Stimulated activated CD8-positive, alpha-beta memory T cell treated with anti-CD3 and anti-CD28 coated beads, Interleukin-2, amount 100 ng/mL, for 48 hours (primary cell): ENCODE measurements around the gene DESI2.
"Not testable (repeated sequence)": the region's sequence is repeated elsewhere in the genome, so short reads cannot be mapped to it uniquely, and the experiment has no call there.

Experiments used
- DNase-seq, 2 donors: peaks; one replicate each; pipeline ENCODE4 v3.0.0-alpha.2; 2020; ENCODE audit warnings: low read depth in 2 of 2

Gene DESI2

DNA sequence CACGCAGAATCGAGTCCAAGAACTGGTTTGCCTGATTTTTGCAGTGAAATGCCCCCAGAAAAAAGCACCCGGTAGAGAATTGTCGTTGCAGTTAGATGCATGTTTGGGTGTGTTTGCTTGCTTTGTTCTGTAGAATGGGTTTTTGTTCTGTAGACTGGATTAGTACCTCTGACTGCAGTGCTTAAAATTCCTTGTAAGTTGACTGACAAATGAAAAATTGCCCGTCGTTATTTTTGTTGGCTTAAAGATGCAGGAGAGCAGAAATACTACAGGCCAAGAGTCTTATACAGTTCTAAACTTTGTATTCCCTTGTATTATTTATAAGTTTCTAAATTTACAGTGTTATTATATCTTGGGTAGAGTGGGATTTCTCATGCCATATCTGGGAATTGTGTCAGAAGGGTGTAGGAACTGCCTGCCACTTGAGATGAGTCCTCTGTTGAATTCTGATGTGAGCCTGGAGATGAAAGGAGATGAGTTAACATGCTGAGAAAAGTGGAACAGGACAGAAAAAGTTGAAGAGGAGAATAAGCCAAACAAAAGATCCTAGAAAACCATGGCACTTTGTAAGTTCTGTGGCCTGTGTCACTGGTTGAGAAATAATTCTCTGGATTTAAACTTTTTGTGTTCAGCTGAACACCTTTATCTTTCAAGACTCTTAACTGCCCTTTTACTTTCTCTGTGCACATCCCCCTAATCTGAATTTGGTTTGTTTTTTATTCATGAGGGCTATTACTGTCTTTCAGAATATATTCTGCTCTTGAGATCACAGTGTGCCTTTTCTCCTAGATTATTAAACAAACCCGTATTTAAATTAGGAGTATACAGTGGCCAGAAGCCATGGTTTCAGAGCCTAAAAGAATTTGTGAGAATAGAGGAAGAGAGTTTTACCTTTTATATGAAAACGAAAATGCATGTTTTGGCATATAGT is 1.4 kb downstream of the DESI2 start:
- no peak for DNase-seq

DNA sequence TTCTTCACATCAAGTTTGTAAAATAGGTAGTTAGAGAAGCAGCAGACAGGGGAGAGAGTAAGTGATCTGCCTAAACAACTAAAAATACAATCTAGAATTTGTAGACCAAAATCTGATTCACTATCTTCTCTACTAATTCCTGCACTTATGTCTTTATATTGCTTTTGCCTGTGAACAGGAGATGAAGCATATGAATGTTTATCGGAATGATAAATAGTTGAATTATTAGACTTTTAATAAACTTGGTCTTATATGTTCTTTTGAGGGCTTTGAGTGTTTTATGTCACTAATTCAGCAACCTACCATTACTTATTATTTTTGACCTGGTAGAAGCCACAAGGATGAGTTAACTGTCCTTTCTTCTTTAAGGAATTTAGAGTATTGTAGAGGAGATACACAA is 2.3 kb downstream of the DESI2 start:
- DNase-seq: no peak

DNA sequence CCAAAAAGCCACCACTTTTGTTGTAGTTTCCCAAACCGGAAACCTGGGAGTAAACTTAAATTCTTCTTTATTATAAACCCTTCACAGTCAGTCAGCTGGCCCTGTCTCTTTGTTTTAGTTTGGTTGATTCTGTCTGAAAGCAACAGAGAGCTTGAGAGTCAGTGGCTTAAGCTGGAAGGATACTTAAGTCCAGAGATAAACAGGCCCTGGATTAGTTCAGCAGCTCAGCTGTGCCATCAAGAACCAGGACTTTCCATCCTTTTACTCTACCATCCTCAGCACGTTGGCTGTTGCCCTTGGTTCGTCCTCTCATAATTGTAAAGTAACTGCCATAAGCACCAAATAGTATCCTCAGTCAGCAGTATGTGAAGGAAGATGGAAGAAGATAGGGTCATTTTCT is 4.5 kb downstream of the DESI2 start:
- no peak for DNase-seq

DNA sequence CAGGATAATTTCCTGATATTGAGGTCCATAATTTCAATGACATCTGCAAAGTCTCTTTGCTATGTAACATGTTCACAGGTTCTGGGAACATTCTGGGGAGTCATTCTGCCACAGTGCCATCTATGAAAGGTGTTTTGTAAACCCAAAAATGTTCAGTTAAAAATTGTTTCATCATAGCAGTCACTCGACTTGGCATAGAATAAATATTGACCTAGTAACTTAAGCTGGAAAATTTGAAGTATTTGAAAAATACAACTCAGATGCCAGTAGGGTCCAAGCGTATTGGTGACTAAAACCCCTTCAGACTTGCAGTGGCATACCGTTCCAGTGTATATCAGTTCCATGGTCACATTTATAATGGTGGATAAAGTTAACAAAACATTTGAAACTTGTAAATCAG is 6.8 kb downstream of the DESI2 start:
- no peak for DNase-seq

DNA sequence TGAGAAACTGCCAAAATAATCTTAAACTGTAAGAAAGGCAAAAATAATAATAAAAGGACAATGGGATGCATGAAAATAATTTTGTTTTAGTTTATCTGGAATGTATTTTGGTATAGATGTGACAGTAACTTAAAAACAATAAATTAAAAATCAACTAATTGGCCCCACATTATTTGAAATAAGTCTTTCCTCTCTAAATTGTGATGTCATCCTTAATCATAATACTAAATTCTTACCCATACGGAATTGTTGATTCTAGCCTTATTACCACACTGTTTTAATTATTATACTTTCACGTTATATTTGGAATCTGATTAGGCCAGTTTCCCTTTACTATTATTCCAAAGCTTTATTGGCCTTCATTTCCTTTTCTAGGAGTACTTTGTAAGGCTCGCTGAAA is 7.7 kb downstream of the DESI2 start:
- no peak for DNase-seq

DNA sequence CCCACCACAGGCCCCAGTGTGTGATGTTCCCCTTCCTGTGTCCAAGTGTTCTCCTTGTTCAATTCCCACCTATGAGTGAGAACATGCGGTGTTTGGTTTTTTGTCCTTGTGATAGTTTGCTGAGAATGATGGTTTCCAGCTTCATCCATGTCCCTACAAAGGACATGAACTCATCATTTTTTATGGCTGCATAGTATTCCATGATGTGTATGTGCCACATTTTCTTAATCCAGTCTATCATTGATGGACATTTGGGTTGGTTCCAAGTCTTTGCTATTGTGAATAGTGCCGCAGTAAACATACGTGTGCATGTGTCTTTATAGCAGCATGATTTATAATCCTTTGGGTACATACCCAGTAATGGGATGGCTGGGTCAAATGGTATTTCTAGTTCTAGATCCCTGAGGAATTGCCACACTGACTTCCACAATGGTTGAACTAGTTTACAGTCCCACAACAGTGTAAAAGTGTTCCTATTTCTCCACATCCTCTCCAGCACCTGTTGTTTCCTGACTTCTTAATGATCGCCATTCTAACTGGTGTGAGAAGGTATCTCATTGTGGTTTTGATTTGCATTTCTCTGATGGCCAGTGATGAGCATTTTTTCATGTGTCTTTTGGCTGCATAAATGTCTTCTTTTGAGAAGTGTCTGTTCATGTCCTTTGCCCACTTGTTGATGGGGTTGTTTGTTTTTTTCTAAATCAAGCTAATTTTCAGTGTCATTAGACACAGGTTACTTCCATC is 8.8 kb downstream of the DESI2 start:
- not testable (repeated sequence) for DNase-seq

DNA sequence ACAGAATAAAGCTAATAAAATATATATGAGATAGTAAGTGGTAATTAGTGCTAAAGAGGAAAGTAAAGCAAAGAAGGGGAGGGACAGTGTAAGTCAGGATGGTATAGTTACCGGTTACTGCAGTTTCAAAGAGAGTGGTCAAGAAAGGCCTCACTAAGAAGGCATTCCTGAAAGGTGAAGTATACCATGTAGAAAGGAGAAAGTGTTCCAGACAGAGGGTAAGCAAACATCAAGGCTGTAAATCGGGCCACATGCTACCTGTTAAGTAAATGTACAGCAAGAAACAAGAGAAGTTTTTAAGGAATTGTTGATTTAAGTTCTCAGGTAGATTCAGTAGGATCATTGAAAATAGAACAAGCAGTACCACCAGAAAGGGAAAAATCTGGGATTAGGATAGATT is 9.7 kb downstream of the DESI2 start:
- DNase-seq: no peak

DNA sequence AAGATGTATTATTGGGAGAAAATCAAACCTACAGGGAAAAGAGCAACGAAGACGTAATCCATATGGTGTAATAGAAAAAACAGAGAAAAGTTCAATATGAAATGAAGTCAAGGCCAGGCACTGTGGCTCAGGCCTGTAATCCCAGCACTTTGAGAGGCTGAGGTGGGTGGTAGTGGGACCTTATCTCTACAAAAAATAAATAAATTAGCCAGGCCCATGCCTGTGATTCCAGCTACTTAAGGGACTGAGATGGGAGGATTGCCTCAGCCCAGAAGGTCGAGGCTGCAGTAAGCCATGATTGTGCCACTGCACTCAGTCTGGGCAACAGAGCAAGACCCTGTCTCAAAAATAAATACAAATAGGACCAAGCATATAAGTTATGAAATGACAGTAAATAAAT is 11.4 kb downstream of the DESI2 start:
- DNase-seq: no peak

DNA sequence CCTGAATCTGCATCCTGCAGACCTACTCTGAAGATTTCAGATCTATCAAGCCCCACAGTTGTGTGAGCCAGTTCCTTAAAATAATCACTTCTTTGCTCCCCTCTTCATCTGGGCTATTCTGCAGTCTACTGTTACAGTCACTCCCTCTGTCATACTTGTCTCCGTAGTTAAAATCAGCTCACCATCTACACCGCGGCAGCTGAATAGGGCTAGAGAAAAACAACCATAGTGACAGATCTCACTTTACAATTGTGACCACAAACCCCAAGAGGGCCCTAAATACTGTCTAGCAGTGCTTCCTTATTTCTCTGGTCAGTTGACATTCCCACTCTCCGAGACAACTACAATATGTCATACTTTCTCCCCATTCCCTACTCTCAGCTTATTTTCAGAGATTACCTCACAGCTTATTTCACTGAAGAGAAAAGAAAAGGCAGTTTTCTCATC is 12.9 kb downstream of the DESI2 start:
- DNase-seq: no peak

DNA sequence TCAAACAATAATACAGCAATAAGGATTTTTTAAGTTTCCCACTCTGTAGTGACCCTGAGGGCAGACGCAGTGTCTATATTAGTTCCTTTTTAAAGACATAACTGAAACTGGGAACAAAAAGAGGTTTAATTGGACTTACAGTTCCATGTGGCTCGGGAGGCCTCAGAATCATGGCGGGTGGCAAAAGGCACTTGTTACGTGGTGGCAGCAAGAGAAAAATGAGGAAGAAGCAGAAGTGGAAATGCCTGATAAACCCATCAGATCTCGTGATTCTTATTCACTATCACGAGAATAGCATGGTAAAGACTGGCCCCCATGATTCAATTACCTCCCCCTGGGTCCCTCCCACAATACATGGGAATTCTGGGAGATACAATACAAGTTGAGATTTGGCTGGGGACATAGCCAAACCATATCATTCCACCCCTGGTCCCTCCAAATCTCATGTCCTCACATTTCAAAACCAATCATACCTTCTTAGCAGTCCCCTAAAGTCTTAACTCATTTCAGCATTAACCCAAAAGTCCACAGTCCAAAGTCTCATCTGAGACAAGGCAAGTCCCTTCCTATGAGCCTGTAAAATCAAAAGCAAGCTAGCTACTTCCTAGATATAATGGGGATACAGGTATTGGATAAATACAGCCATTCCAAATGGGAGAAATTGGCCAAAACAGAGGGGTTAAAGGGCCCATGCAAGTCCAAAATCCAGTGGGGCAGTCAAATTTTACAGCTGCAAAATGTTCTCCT is 13.9 kb downstream of the DESI2 start:
- not testable (repeated sequence) for DNase-seq

DNA sequence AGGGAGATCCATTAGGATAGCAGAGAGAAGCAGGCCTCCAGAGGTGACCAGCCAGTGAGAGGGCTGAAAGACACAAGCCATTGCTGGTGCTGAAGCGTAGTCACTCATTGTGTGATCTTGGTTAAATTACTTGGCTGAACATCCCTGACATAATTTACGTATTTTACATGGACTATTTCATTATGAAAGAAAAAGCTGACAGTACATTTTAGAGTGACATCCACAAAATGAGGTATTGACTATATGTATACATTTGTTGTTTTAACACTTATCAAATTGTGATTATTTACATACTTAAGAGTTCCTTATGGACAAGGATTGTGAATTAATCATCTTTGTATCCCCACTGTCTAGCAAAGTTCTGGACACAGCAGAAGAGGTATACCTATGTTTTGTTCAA is 14.9 kb downstream of the DESI2 start:
- DNase-seq: no peak

DNA sequence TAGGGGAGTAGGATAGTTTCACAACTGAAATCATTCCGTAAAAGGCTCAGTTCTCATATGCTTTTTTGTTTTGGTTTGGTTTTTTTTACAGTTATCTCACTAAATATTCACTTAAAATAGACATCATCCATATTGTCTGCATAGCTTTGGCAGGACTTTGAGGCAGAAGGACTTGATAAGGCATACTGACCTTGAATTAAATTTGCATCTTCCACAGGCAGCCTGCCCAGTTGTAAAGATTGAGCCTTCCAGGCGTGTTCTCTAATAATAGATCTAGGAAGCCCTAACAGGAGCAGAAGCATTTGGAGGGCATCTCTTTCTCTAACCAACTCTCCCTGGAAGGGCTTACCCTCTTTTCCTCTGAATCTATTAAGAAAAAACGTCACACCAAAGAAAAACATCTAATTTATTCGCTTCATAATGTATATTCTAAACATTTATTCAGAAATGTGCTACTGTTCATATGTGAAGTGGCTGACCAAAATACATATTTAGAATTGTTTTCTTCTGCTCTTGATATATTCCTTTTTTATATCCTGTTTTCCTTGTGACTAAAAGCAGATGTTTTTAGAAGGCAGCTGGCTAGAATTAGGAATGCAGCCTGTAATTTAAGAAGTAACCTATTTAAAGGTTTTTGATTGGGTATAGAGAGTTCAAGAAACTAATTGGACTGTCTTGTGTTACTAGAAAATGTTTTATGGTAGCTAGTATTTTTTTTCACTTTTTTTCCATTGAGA is 20.2 kb downstream of the DESI2 start:
- DNase-seq: no peak

DNA sequence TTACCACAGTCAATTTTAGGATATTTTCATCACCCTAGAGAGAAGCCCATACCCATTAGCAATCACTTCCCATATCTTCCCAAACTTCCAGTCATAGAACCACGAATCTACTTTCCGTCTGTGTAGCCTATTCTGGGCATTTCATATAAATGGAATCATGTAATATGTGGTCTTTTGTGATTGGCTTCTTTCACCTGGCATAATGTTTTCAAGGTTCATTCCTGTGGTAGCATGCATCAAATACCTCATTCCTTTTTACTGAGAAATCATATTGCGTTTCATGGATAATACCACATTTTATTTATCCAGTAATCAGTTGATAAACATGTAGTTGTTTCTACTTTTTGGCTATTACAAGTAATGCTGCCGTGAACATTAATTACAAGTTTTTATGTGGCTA is 21.5 kb downstream of the DESI2 start:
- no peak for DNase-seq

DNA sequence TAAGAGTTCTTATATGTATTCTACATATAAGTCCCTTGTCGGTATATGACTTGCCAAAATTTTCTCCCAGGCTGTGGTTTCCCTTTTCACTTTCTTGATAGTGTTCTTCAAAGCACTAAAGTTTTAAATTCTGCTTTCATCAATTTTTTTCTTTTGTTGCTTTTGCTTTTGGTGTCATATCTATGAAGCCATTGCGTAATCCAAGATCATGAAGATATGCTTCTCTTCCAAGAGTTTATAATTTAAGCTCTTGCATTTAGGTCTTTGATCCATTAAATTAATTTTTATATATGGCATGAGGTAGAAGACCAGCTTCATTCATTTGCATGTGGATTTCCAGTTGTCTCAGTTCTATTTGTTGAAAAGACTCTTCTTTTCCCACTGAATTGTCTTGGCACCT is 22.2 kb downstream of the DESI2 start:
- DNase-seq: no peak

DNA sequence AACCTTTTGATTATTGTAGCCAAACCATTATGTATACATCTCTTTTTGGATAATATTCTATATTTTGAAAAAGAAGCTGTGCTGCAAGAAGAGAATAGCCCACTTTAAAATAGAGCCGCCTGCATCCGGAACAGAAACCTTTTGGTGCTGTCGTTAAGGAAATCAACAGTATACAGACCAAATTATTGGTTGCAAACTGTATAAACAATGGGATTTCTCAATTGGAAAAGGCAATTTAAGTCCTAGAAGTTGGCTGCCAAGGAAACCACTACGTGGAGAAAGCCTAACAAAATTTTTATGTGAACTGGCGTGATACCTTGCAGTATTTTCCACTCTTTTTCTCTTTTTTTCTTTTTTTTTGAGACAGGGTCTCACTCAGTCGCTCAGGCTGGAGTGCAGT is 25.8 kb downstream of the DESI2 start:
- DNase-seq: no peak

DNA sequence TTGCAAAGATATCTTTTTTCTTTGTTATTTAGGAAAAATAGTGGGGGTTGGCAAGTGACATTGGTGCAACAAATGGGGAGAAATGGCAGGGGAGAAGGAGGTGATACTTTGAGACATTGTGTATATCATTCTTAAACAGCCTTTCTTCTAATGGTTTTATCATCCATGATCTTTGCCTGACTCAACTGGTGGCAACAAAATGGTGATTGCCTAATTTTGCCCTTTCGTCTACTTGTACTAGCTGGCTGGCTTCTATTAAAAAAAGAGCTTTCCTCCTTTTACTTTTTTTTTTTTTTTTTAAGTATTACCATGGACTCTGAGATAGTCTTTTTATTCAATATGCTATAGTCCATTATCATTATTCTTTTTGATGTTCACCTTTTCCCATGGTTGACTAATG is 27.7 kb downstream of the DESI2 start:
- no peak for DNase-seq

DNA sequence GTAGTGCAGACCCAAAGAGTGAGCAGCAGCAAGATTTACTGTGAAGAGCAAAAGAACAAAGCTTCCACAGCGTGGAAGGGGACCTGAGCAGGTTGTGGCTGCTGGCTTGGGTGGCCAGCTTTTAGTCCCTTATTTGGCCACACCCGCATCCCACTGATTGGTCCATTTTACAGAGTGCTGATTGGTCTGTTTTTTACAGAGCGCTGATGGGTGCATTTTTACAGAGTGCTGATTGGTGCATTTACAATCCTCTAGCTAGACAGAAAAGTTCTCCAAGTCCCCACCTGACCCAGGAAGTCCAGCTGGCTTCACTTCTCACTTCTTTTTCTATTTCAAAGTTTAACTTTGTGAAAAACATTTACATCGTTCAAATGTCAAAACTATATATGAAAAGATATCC is 29.2 kb downstream of the DESI2 start:
- DNase-seq: not testable (repeated sequence)

DNA sequence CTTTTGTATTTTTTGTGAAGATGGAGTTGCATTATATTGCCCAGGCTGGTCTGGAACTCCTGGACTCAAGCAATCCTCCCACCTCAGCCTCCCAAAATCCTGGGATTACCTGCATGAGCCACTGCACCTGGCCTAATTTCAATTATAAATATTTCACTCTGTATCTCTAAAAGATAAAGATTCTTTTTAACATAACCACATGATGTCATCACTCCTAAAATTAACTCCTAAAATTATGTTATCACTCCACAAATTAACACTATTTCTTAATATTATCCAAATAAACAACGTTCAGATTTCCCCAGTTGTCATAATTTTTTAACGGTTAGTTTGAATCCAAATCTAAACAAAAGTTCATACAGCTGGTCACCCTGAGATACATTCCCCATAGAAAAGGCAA is 43.0 kb downstream of the DESI2 start:
- DNase-seq: no peak

DNA sequence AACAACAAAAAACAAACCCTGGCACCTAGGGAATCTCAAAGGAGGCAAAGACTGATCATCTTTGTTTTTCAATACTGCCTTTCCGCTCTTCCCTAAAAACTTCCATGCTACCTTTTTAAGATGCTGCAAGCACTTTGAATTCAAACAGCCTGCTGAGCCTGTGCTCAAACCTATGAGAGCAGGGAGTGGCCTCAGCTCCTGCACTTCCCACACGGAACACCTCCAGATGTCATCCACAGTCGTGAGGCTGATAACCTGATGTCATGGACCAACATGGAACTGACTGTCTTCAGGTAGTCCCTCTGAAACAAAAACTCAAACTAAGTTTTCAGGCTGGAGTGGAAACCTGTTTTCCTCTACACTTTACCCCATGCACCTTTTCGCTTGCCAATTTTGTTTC is 46.8 kb downstream of the DESI2 start:
- DNase-seq: no peak

DNA sequence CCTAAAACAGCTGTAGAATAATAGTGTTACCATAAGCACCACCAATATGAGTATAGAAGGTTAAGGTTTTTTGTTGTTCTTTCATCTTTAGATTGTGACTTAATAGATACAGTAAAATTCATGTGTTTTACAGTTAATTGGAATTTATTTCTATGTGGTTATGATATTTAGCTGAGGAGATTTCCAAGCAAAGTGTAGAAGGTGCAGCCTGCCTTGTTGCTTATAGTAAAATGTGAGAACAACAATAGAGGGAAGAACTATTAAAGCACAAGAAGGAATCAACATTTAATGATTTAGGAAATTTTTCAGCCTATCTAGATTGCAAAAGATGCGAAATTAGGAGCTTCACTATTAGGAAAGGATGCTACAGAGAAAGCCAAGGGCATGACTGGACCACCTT is 47.9 kb downstream of the DESI2 start:
- DNase-seq: no peak

DNA sequence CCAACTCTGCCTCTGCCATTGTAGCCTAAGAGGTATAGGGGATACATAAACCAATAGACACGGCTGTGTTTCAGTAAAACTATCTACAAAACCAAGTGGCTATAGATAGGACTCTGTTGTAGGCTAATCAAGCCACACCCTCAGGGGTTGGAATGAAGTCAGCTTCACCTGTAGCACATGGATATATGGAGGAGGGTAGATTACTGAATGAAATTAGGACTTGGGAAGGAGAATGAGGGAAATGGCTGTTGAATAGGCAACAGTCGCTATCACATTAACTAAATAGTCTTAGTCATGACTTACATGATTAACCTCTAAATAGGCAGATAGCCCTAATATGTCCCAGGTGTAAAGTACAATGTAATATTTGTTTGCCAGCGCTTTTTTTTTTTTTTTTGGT is 49.7 kb downstream of the DESI2 start:
- DNase-seq: no peak

DNA sequence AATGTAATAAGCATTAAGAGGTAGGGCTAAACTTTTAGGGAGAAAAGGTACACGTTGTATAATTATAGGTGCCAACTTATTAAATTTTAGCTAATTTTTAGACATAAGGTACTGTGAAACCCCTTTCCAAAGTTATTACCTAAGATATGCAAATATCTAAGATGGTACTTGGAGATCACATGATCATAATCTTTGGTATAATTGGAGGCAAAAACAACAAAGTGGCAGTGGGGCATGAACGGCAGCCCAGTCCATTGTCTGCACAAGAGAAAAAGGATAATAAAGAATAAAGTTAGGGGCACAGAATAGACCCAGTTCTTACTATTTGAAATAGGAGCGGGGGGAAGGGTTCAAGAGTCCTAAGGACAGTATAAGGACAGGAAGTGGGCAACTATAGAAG is 51.2 kb downstream of the DESI2 start:
- no peak for DNase-seq
